ENCODE results near the gene GBP5.
"Not testable (repeated sequence)": the region's sequence is repeated elsewhere in the genome, so short reads cannot be mapped to it uniquely, and the experiment has no call there.

Gene GBP5, protein sequence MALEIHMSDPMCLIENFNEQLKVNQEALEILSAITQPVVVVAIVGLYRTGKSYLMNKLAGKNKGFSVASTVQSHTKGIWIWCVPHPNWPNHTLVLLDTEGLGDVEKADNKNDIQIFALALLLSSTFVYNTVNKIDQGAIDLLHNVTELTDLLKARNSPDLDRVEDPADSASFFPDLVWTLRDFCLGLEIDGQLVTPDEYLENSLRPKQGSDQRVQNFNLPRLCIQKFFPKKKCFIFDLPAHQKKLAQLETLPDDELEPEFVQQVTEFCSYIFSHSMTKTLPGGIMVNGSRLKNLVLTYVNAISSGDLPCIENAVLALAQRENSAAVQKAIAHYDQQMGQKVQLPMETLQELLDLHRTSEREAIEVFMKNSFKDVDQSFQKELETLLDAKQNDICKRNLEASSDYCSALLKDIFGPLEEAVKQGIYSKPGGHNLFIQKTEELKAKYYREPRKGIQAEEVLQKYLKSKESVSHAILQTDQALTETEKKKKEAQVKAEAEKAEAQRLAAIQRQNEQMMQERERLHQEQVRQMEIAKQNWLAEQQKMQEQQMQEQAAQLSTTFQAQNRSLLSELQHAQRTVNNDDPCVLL

DNA sequence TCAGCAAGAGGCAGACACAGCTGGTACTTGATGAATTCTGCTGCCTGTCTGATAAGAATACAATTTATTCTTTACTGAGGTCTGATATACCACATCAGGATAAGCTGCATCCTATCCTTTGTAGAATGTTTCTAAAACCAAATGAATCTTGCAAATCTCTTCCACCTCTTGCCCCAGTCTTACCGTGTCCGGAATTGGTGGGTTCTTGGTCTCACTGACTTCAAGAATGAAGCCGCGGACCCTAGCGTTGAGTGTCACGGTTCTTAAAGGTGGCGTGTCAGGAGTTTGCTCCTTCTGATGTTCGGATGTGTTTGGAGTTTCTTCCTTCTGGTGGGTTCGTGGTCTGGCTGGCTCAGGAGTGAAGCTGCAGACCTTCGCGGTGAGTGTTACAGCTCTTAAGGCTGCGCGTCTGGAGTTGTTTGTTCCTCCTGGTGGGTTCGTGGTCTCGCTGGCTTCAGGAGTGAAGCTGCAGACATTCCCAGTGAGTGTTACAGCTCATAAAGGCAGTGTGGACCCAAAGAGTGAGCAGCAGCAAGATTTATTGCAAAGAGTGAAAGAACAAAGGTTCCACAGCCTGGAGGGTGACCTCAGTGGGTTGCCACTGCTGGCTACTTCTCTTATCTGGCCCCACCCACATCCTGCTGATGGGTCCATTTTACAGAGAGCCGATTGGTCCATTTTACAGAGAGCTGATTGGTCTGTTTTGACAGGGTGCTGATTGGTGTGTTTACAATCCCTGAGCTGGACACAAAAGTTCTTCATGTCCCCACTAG is at the start of gene GBP5:
Gene GBP5 (minus strand): TSS at position 592 of the 773 bp plus-strand sequence. CDS start 3,305 bp downstream, outside the sequence.
- not testable (repeated sequence) for DNase-seq

DNA sequence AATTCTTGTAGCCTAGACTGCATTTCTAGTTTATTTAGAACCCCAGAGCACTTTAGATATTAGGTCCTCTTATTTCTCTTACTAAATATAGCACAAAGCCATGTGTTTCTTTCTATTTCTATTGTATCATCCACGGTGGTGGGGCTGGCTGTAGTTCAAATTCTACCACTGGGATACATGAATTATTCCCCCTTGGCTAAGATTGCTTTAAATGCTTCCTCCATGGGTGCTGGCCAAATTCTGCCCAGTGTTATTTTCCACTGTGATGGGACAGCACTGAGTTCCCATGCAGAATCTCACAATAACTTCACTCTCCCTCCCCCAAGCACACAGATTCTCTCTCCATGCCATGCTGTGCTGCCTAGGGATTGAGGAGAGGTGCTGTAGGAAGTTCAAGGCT is 49.7 kb upstream of the GBP5 start:
- no peak for DNase-seq

DNA sequence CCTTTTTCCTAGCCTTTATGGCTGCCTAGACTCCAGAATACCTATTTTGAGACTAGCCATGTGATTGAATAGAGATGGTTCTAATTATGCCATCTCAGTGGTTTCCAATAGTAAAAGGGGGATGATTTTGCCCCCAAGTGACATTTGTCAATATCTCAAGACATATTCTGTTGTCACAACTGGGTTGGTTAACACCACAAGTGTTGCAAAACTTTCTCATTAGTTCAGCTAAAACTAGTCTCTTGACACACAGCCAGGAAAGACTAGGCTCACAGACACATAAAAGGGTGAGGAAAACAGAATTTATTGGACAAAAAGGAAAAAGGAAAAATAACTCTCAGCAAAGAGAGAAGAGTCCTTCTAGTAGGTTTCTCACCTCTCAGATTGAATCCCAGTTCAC is 39.9 kb upstream of the GBP5 start:
- no peak for DNase-seq

DNA sequence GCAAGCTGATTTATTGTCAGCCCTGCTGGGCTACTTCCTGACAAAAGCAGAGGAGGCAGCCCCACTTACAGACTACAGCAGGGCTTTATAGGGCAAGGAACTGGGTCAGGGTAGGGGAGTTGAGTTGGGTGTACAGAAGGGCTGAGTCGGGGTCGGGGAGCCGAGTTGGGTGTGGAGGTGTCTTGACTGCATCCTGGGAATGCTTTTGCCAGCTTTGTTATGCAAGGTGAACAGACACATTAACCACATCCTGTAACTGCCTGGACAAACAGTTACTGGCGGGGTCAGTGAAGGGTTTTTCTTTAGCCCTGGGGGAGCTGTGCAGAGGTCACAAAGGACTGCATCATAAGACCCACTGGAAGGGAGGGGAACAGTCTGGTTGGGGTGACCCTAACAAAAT is 39.1 kb upstream of the GBP5 start:
- no peak for DNase-seq

DNA sequence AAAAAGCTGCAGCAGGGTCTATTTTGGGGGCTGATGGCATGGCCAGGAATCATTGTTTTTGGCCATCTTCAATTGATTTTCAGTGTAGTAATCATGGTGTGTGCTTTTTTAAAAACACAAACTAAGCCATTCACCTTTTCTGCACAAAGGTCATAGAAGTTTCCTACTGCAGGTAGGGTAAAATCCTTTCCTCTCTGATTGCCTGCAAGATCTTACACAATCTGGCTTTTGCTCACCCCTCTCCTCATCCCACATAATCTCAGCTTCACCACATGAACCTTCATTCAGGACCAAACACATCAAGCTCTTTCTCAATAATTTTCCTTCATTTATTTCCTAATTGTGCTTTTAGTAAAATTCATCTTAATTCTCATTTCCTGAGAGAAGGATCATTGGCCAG is 38.3 kb upstream of the GBP5 start:
- DNase-seq = no peak

DNA sequence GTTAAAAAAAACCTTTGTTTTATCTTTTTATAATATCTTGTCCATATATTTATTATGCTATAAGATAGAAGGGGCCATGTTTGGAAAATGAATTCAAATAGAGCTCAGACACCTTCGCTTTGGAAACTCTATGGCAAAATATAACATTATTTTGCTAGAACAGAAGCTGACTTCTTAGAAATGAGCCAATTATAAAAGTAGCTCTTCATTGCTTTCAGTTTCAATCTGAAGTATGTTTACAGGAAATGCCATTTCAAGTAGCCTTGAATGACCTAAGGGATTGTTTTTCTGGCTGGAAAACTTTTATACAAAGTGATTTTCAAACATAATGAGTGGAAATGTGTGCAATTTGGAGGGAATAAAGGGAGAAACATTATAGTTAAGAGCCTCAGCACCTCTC is 37.8 kb upstream of the GBP5 start:
- no peak for DNase-seq

DNA sequence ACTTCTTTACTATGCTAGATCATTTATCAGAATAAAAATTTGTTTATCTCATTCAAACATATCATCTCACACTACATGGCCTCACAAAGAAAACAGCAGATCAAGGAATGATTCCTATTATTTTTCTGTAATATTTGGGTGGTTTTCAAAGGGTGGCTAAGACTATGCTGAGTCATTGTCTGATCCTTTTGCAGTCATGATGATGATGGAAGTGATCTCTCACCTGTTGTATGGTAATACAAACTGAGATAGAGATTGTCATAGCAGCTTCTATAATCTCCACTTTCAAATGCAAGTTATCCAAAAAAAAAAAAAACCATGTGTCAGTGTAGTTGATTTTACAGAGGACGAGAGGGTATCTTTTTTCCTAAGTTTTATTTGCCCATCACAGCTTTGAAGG is 37.2 kb upstream of the GBP5 start:
- DNase-seq = no peak

DNA sequence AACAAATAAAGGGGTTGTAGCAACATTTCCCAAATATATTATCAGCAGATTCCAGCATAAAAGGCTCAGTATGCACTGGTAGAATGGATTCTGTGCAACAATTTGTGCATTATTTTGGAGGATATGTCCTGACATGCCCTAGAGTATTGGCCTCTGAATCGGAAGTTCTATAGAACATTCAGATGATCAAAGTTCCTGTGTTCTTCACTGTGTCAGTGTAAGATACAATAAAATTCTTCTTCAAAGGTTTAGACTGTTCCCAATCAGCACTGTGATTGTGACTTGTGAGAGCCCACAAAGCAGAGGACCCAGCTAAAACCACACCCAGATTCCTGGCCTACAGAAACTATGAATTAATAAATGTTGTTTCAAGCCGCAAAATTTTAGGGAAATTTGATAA is 33.6 kb upstream of the GBP5 start:
- no peak for DNase-seq

DNA sequence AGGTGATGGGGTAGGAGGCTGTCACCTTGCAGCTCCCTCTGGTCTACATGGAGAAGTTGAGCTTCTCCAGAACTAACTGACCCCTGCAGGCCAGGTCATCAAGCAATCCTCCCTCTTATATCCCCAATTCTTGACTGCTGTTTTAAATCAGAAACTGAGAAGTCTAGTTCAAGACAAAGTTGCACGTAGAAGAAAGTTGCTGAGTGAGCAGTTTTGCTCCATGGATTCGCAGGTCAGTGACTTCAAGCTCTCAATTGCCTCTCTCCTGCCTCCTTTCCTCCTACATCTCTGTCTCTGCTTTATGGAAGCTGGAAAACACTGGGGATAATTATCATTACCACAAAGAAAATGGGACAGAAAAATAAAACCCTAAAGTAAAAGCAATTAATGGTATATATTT is 32.8 kb upstream of the GBP5 start:
- no peak for DNase-seq

DNA sequence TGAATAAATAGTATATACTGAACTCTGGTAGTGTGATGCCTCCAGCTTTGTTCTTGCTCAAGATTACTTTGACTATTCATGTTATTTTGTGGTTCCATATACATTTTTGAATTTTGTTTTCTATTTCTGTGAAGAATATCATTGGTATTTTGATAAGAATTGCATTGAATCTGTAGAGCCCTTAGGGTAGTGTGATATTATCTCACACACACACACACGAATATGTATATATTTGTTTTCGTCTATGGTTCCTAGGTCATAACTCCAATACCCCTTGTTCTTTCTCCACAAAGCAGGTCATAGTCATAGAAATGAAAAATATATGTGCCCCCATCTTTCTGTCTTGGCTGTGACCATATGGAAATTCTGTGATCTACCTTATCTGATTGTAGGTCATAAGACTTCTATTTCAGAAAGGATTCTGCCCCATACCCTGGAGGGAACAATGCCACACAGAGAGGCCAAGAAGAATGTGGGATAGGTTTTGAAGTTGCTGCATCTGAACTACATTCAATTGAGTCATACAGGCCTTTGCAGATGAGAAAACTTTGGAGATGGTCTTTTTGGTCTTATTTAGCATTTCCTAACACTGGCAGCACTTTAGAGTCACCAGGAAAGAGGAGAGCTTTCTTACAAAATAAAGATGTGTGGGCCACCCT is 32.0 kb upstream of the GBP5 start:
- DNase-seq = no peak

DNA sequence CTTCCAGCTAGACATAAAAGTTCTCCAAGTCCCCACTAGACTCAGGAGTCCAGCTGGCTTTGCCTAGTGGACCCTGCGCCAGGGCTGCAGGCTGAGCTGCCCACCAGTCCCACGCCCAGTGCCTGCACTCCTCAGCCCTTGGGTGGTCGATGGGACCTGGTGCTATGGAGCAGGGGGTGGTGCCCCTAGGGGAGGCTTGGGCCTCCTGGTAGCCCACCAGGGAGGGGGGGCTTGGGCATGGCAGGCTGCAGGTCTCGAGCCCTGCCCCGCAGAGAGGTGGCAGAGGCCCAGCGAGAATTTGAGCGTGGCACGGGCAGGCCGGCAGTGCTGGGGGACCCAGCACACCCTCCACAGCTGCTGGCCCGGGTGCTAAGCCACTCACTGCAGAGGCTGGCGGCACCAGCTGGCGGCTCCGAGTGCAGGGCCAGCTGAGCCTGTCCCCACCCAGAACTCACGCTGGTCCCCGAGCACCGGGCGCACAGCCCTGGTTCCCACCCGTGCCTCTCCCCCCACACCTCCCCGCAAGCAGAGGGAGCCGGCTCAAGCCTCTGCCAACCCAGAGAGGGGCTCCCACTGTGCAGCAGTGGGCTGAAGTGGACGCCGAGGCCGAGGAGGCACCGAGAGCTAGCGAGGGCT is 30.2 kb upstream of the GBP5 start:
- DNase-seq = no peak

DNA sequence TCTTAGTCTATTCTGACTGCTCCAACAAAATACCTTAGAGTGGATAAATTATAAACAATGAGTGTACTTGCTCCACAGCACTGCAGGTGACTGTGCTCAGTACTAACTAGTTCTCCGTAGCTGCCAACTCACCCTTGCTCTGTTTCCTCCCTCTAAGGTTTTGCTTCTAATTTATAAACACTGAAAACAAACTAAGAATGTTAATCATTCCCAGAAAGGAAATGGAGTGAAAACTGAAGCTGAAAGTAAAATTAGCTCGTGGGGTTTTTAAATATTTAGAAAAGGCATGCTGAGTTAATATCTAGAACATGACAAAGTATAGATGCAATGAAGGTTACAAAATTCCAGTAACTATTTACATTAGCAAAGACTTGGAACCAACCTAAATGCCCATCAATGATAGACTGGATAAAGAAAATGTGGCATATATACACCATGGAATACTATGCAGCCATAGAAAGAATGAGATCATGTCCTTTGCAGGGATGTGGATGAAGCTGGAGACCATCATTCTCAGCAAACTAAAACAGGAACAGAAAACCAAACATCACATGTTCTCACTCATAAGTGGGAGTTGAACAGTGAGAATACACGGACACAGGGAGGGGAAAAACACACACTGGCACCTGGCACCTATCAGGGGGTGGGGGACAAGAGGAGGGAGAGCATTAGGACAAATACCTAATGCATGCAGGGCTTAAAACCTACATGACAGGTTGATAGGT is 27.2 kb upstream of the GBP5 start:
- not testable (repeated sequence) for DNase-seq

DNA sequence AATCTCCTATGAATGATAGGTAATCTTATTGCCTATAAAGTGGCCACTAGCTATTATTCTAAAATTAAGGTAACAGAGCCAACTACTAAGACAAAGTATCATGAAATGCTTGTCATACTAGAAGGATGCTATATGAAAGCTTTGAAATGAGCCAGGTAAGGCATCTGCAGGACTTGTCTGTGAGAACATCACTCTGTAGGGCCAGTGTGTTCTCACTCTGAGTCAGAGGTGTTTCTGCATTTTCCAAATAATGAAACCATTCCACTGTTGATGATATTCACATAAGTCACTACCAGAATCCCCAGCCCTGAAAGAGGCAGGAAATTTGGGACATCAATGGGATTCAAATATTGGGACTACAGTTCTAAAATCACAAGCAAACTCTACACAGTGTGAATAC is 25.8 kb upstream of the GBP5 start:
- DNase-seq = no peak

DNA sequence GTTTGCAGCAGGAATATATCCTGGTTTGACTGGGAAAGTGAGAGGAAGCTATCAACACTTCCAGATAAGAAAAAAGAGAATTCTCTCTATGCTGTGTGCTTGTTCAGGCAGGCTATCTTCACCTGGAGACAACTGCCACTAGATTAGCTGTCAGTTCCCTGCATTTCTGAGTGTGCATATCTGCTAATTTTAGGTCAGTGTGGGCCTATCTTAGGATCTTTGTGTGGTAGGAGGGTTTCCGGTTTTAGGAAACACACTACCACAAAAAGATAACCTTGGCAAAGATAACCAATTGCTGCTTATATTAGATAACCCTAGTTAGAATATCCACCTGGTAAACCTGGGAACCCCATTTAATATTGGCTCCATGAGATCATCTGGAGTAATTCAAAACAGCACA is 22.5 kb upstream of the GBP5 start:
- DNase-seq = no peak

DNA sequence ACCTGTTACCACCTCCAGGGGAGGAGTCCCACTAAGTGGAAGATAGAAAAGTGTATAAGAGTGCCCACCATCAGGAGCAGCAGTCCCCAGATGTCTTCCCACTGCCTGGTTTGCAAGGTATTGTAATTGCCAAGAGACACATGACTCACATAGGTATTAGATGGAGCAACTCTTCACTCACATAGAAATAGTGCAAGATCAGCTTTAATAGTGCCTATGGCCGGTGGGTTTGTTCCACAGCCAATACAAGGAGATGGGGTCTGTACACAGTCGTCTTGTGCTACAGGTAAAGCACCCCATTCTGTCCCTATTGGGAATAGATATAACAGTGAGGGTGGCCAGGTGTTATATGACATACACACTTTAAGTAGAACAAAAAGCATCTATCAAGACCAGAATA is 18.6 kb upstream of the GBP5 start:
- no peak for DNase-seq

DNA sequence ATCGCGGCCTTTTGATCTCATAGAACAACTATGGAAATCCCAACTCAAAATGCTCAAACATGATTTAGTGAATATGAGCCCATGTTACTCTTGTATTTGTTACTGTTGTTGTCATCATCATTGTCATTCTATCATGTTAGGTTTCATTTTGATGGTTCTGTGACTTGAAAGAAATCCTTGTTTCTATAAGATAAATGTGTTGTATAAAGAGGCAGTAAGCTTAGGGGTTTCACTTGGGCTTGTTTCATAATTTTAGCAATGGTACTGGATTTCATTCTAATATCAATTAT is 15.3 kb upstream of the GBP5 start:
- no peak for DNase-seq

DNA sequence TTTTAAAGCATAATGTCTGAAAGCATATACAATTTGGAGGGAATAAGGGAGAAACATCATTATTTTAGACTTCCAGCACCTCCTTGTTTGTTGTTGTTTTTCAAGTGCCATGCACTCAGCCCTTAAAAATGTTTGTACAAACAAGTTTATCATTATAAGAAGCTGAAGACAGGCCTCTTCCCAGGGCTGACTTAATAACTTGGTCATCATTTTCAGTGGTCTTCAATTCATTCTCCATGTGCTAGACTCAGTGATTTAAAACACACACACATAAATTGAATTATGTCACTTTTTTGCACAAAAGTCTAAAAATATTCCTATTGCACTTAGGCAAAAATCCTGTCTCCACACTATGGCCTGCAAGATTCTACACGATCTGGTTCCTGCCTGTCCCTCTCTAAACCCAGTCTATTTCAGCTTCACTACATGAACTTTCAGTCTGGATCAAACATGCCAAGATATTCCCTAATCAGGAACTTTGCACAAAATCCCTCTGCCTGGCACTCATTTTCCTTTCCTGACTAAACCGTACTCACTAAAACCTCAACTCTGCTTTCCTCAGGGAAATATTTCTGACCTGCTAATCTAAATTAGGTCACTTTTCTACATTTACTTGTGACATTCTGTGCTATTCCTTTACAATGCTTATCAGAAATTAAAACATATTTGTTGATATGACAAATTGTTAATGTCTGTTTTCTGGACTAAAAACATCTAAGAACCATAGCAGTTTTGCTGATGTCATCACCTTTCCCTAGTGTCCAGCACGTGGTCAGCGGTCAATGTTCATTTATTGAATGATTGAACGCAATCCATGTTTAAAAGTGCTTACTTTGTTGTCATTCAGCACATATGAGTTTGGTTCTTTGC is 14.8 kb upstream of the GBP5 start:
- DNase-seq = no peak

DNA sequence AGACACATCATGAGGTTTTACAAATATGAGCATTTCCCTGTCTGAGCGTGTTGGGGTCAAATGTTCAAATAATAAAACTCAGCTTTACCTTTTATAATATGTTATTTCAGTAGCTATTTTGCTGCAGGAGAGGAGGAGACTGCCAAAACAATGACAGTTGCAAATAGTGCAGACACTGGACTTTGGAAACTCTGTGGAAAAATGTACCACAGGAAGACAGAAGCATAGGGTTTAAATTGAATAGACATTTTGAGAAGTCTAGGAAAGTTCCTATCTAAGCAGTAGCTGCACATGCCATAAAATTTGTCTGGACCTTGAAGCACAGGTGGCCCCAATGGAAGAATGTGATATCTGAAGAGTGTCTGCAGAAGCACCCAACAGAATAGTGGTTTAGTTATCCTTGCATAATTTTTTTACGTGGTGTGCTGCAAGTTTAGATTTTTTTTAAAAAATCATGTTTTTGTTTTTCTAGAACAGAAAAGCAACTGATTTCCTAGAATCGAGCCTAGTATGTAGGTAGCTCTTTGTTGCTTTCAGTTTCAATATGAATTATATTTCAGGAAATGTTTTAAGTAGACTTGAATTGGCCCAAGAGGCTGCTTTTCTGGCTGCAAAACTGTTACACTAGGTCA is 14.0 kb upstream of the GBP5 start:
- no peak for DNase-seq

DNA sequence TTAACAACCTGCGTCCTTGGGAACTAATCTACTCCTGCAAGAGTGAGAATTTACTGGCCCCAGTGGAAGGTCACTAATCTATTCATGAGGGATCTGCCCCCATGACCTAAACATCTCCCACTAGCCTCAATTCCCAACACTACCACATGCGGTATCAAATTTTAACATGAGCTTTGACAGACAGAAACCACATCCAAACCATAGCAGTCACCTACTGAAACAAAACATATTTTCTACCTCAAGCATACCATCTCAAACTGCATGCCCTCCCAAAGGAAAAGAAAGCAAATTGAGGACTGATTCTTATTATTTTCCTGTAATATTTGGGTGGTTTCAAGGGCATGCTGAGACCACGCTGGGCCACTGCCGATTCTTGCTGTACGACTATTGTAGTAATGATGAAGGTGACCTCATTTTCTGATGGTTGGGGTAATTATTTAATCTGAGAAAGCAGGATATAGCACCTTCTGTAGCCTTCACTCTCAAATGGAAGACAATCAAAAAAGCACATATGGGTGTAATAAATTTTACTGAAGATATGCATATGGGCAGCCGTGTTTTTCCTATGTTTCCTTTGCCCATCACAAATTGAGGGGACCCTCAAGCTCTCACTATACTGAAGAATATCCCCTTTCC is 13.2 kb upstream of the GBP5 start:
- DNase-seq = no peak

DNA sequence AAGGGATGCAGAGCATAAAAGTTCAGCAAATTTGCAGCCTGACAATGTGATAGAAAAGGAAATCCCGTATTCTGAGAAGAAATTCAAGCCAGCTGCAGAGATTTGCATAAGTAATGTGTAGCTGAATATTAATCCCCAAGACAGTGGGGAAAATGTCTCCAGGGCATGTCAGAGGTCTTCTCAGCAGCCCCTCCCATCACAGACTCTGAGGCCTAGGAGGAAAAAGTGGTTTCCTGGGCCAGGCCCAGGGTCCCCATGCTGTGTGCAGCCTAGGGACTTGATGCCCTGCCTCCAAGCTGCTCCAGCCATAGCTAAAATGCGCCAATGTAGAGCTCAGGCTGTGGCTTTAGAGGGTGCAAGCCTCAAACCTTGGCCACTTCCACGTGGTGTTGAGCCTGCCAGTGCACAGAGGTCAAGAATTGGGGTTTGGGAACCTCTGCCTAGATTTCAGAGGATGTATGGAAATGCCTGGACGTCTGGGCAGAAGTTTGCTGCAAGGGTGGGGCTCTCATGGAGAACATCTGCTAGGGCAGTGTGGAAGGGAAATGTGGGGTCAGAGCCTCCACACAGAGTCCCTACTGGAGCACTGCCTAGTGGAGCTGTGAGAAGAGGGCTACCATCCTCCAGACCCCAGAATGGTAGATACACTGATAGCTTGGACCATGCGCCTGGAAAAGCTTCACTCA is 11.6 kb upstream of the GBP5 start:
- DNase-seq = not testable (repeated sequence)

Measured in left hindlimb (tissue), 1 donor.